ENCODE measurements around the gene CBS.
"Not testable (repeated sequence)": the region's sequence is repeated elsewhere in the genome, so short reads cannot be mapped to it uniquely, and the experiment has no call there.

Gene CBS

GRCh38 chr21:43024439-43025136, 51.0 kb downstream of the CBS start:
- DNase-seq (ENCODE audit: low read depth): no peak

DNA sequence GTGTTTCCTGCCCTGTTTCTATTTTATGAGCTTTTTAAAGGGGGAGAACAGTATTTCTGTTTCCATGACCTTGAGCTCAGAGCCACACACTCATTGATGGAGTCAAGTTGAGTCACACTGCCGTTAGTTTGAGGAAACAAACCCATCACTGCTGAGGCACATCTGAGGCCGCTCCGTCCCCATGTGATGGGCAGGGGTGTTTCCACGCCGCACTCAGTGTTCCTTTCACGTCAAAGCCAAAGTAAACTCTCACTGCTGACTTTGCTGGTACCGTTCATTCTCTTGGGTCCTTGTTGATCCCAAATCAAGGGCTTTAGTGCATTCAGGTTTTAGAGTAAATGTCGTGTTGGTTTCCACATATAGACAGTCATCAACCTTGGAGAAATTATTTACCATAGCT, 52.5 kb downstream of the CBS start:
- DNase-seq (ENCODE audit: low read depth): no peak

DNA sequence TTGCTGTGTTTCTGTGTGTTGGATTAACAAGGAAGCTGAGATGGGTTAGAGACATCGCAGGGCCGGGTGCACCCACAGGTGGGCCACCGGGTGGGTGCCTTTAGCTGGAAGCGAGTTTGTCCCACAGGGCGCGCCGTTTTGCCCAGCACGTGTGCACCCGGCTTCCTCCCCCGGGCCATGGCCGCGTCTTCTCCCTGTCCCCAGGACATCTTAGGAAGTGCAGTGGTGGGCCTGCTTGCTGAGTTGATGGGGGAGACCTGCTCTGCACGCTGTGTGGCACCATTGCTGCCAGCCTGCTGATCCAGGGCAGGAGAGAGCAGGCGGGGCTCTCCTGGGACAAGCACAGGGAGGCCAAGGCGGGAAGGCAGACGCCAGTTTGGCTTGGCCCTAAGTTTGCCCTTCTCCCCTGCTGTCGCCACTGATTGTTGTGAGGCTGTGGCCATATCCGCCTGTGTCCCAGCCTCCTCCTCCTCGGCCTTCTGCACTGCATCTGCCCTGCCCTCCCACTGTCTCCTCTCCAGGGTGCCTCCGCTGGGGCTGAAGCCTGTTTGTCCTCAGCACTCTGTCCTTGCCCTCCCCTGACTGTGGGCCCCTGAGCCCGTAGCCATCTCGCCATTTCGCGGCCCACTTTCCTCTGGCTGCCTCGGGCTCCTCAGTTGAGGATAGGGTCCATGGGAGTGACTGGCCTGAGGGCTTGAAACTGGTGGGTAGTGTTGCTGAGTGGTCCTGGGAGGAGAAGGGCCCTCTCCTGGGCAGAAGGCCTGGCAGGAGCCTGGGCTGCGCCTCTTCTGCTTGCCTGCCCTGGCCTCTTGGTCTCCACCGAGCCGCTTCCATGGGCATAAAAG, 53.7 kb downstream of the CBS start:
- no peak for DNase-seq (ENCODE audit: low read depth)

- no peak for DNase-seq (ENCODE audit: low read depth)
Measured at GRCh38 chr21:43021191-43021590, 54.4 kb downstream of the CBS start.

DNA sequence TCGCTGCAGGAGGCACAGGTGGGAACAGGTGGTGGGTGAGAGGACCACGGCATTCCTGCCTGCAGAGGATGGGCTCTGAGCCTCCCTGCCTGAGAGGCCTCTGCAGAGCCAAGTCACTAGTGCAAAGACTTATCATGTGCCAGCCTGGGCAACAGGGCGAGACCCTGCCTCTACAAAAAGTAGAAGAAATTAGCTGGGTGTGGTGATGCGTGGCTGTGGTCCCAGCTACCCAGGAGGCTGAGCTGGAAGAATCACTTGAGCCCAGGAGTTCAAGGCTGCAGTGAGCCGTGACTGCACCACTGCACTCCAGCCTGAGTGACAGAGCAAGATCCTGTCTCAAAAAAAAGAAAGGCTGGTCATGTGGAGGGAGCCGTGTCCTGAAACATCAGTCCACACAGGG, 54.9 kb downstream of the CBS start:
- no peak for DNase-seq (ENCODE audit: low read depth)

DNA sequence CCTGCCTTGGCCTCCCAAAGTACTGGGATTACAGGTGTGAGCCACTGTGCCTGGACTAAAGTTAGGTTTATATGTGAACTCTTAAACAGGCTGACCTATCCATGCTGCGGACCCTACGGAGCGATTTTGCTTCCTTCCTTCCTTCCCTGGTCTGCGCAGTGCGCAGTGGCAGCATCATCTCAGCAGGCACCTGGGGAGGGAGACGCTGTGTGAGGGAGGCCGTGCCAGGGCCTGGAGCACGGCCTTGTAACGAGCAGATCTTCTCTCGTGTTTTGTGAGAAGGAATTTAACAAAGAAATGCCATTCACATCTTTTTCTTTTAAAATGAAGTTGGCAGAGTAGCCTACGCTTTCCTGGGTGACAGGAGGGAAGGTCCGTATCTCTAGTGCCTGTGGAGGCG, 55.5 kb downstream of the CBS start:
- DNase-seq (ENCODE audit: low read depth): no peak

DNA sequence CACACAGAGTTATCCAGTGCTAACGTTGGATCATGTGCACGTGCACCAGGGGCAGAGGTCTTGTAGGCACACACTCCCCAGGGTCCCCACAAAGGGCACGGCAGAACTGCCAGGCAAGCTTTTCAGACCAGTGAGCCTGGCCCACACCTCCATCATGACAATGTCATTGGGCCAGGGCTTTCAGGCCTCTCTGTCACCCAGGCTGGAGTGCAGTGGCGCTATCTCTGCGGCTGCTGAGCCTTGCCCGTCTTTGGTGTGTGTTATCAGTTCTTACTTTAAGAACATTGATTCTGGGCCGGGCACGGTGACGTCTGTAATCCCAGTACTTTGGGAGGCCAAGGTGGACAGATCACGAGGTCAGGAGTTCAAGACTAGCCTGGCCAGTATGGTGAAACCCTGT, 57.1 kb downstream of the CBS start:
- no peak for DNase-seq (ENCODE audit: low read depth)

DNA sequence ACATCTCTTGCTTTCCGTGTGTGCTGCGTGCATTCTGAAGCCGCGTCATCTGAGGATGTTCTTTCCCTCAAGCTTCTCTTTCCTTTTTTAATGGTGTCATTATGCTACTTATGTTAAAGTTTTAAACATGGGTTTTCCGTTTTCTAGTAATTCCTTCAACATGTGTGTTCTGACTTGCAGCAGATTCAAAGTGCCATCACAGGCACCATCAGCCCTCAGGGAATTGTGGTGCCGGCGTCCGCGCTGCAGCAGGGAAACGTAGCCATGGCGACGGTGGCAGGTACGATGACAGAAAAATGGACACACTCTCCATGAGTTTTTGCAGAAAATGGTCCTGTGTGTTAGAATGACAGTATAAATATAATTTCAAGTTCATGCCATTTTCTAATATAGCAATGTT, 58.9 kb downstream of the CBS start:
- no peak for DNase-seq (ENCODE audit: low read depth)

GRCh38 chr21:43015906-43016540, 59.6 kb downstream of the CBS start:
- no peak for DNase-seq (ENCODE audit: low read depth)

DNA sequence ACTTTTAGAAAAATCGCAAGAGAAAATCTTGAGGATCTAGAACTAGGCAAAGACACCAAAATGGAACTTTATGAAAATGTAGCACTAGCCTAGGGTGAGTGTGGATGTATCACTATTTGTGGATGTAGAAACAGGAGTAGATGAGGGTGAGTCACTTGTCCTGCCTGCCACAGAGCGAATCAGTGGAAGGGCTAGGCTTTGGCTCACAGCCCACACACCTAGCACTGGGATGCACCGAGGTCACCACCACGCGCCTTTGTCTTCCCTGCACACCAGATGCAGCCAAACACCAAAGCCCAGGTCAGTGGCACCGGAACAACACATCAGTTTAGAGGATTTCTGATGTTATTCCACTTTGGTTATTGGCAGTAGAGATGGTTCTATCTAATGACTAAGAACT, 63.0 kb downstream of the CBS start:
- no peak for DNase-seq (ENCODE audit: low read depth)

DNA sequence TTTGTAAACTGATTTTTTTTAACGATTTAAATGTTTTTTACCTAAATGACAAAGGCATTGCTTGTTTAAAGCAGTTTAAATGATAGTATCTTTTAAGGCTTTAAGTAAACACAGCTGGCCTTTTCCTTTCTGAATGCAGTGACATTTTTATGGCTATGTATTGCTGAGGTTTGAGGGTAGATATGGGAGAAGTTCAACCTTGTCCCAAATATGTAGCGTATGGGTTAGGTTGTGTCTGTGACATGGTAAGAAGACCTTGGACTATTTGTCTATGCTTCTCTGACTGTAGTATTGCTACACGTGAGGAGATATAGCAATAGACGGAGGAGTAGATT, 68.8 kb downstream of the CBS start:
- DNase-seq (ENCODE audit: low read depth): no peak

- not testable (repeated sequence) for DNase-seq (ENCODE audit: low read depth)
Measured at GRCh38 chr21:43006051-43006873, 69.4 kb downstream of the CBS start.

DNA sequence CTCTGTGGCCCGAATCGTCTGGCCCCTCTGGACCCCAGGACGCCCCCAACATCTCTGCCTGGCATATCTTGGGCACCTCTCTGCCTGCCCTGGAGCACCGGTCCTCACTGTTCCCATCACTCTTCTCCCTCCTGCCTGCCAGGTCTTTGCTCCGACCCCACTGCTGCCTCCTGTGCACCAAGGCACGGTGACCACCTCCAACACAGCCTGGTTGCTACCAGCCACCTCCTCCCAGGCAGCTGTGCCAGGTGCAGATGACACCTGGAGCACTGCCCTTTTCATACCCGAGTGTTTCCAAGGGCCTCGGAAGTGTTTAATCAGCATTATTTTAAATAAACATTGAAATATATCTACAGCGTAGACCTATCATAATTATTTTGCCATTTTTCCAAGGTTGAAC, 70.0 kb downstream of the CBS start:
- no peak for DNase-seq (ENCODE audit: low read depth)

DNA sequence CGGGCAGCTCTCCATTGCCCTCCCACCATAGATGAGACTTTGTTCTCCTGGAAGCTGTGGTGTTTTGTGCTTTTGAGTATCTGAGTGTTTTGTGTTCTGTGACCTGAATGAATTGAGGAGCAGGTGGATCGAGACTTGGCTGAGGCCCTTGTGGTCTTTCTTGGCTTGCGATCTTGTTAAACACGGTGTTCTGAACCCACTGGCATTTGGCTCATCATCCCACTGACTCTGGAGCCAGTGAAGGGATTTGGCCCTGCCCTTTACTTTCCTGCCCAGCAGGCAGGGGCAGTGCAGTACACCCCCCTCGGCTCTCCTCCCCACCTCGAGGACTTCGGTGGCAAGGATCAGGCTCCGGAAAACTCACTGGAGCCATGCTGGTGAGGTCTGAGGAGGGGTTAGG, 70.7 kb downstream of the CBS start:
- DNase-seq (ENCODE audit: low read depth): no peak

Measured in activated T-cell treated with anti-CD3 and anti-CD28 coated beads for 1 hour (primary cell).